ENCODE measurements around the gene CARD10.
A peak's percentile ranks its signal among the peaks of the same experiment; 100 is the strongest.

- TF ChIP-seq, protein P1, sequence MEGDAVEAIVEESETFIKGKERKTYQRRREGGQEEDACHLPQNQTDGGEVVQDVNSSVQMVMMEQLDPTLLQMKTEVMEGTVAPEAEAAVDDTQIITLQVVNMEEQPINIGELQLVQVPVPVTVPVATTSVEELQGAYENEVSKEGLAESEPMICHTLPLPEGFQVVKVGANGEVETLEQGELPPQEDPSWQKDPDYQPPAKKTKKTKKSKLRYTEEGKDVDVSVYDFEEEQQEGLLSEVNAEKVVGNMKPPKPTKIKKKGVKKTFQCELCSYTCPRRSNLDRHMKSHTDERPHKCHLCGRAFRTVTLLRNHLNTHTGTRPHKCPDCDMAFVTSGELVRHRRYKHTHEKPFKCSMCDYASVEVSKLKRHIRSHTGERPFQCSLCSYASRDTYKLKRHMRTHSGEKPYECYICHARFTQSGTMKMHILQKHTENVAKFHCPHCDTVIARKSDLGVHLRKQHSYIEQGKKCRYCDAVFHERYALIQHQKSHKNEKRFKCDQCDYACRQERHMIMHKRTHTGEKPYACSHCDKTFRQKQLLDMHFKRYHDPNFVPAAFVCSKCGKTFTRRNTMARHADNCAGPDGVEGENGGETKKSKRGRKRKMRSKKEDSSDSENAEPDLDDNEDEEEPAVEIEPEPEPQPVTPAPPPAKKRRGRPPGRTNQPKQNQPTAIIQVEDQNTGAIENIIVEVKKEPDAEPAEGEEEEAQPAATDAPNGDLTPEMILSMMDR (IDR thresholded peaks at IDR 0.05), result no peak
- TF ChIP-seq POLR2A (IDR thresholded peaks at IDR 0.05), result peak; percentile 44
These were observed 44.2 kb upstream of the CARD10 start for GRCh38 chr22:37563153-37564081.
